Measurements from ENCODE around the gene PLK1.

DNA sequence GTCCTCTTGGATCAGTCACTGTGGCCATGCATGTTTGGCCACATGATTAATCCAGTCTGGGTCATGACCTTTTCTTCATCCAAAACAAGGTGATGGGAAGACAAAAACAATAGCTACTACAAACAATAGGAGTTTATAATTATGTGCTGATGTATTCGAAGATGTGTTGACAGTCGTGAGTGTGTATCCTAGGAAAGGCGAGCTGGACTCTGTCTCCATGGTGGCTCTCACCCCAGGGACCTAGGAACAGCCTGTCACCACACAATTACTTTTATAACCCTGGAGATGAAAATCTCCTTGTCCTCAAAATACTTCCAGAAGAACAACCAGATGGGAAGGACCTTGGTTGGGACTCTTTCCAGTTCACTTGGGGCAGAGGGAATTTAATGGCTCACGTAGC lies 9.8 kb upstream of the PLK1 start:
- no peak for TF ChIP-seq TEAD4 (IDR thresholded peaks at IDR 0.05)
- TF ChIP-seq CREB1 (IDR thresholded peaks at IDR 0.05; ENCODE audit: low read depth), result no peak
- no peak for TF ChIP-seq EP300 (IDR thresholded peaks at IDR 0.05; ENCODE audit: borderline replicate concordance)
- TF ChIP-seq YY1 (IDR thresholded peaks at IDR 0.05; ENCODE audit: low read depth), result no peak
- TF ChIP-seq, protein P1, sequence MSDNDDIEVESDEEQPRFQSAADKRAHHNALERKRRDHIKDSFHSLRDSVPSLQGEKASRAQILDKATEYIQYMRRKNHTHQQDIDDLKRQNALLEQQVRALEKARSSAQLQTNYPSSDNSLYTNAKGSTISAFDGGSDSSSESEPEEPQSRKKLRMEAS (IDR thresholded peaks at IDR 0.05), result no peak
- no peak for TF ChIP-seq CEBPB (IDR thresholded peaks at IDR 0.05)
- TF ChIP-seq USF1 (IDR thresholded peaks at IDR 0.05), result no peak
